Liver (tissue), 9 donors: ENCODE results near the gene GAS7. TPM values are rescaled to one million over a fixed set of nuclear protein-coding genes. Genes with fewer than 3 reads are reported as not detected.

Experiments
- DNase-seq: peaks from one replicate; pipeline ENCODE4 v3.0.0-alpha.2; 2017; ENCODE audit warnings: low spot score
- H3K27ac ChIP-seq, 2 donors: one replicate each; pipeline ENCODE4 v1.7.0; 2013; ENCODE audit warnings: inconsistent platforms in 2 of 2, low read length in 2 of 2, control low read depth in 1 of 2, low read depth in 1 of 2, mild to moderate bottlenecking in 1 of 2
- H3K27me3 ChIP-seq, 4 donors: one replicate each; pipeline versions ENCODE4 v1.6.1 to v1.7.0; 2013; ENCODE audit warnings: low read length in 3 of 4, inconsistent platforms in 1 of 4, mild to moderate bottlenecking in 1 of 4, moderate library complexity in 1 of 4; ENCODE audit not compliant: control insufficient read depth in 4 of 4, insufficient read depth in 4 of 4
- H3K36me3 ChIP-seq, 4 donors: one replicate each; pipeline versions ENCODE4 v1.6.1 to v1.7.0; 2013; ENCODE audit warnings: low read length in 3 of 4, mild to moderate bottlenecking in 3 of 4, low read depth in 1 of 4, moderate library complexity in 1 of 4; ENCODE audit not compliant: control insufficient read depth in 4 of 4, insufficient read depth in 3 of 4
- H3K4me1 ChIP-seq, 4 donors: one replicate each; pipeline versions ENCODE4 v1.6.1 to v1.7.0; 2013; ENCODE audit warnings: low read length in 3 of 4, mild to moderate bottlenecking in 3 of 4, moderate library complexity in 1 of 4; ENCODE audit not compliant: control insufficient read depth in 4 of 4, insufficient read depth in 4 of 4
- H3K4me3 ChIP-seq, 3 donors: one replicate each; pipeline versions ENCODE4 v1.6.1 to v1.7.0; 2013; ENCODE audit warnings: low read length in 3 of 3, control low read depth in 1 of 3, low read depth in 1 of 3, mild to moderate bottlenecking in 1 of 3
- H3K9ac ChIP-seq, 2 donors: one replicate each; pipeline ENCODE4 v1.7.0; 2013; ENCODE audit warnings: low read length in 2 of 2, mild to moderate bottlenecking in 2 of 2, moderate library complexity in 2 of 2, control low read depth in 1 of 2, low read depth in 1 of 2
- H3K9me3 ChIP-seq, 4 donors: one replicate each; pipeline versions ENCODE4 v1.6.1 to v1.7.0; 2013; ENCODE audit warnings: low read length in 3 of 4; ENCODE audit not compliant: control insufficient read depth in 4 of 4
- GABPA ChIP-seq, 2 donors: IDR thresholded peaks in 1 of 2; conservative IDR thresholded peaks in 1 of 2; 2 replicates each; pipeline ENCODE4 v1.6.1; 2016; ENCODE audit warnings: antibody characterized with exemption in 2 of 2, mild to moderate bottlenecking in 1 of 2, moderate library complexity in 1 of 2
- HNF4A ChIP-seq, 2 donors: conservative IDR thresholded peaks; 2 replicates each; pipeline ENCODE4 v1.6.1; 2016; ENCODE audit warnings: antibody characterized with exemption in 2 of 2, mild to moderate bottlenecking in 2 of 2
- MAX ChIP-seq: IDR thresholded peaks from 2 replicates; pipeline ENCODE4 v1.6.1; 2016; ENCODE audit warnings: antibody characterized with exemption
- RXRA ChIP-seq, 2 donors: IDR thresholded peaks; 2 replicates each; pipeline ENCODE4 v1.6.1; 2017 to 2018; ENCODE audit warnings: antibody characterized with exemption in 2 of 2, mild to moderate bottlenecking in 1 of 2
- SP1 ChIP-seq: IDR thresholded peaks from 2 replicates; pipeline ENCODE4 v1.6.1; 2018; ENCODE audit warnings: antibody characterized with exemption, mild to moderate bottlenecking
- TAF1 ChIP-seq: conservative IDR thresholded peaks from 2 replicates; pipeline ENCODE4 v1.6.1; 2016; ENCODE audit warnings: antibody characterized with exemption, mild to moderate bottlenecking
- WGBS: extraction: QIAGEN DNeasy Blood & Tissue Kit; methylation state at CpG from one replicate; pipeline ENCODE4 v1.1.7; 2013; 5-methylcytosine and 5-hydroxymethylcytosine counted together
- polyA plus RNA-seq, 2 donors: library from polyadenylated mRNA; stranded (reverse) in 1 of 2; unstranded in 1 of 2; fragments of 200-250 nt in 1 of 2; fragments of >200 nt in 1 of 2; fragmentation: Nextera tagmentation in 1 of 2; extraction: Ambion mirVana in 1 of 2; gene quantifications; one replicate each; pipeline versions ENCODE4 v1.2.1 to v1.2.3, GENCODE V29; 2013 to 2015
- total RNA-seq, 2 donors: library from RNA; depleted of rRNA; stranded (reverse); fragments of >200 nt; gene quantifications; one replicate each; pipeline ENCODE4 v1.2.3, GENCODE V29; 2014
- TF ChIP-seq, protein P1 (sequence below): fragments of 150-350 bp; IDR thresholded peaks from 2 replicates; pipeline ENCODE4 v1.5.1; 2017; ENCODE audit warnings: improper control_type of control experiment, low read depth, low read length; ENCODE audit not compliant: missing input control
- TF ChIP-seq, protein P2 (sequence below): IDR thresholded peaks from 2 replicates; pipeline ENCODE4 v1.6.1; 2016; ENCODE audit warnings: antibody characterized with exemption
- TF ChIP-seq, protein P3 (sequence below): IDR thresholded peaks from 2 replicates; pipeline ENCODE4 v1.6.1; 2016; ENCODE audit warnings: antibody characterized with exemption, mild to moderate bottlenecking
- donor health status: healthy.
- donor health status: healthy.
- donor health status: healthy.
- donor health status: healthy.
- donor health status: healthy.

Gene GAS7
- total and polyA plus RNA-seq, 4 donors, result 0.79 to 6.1 (median 2.5) TPM

DNA sequence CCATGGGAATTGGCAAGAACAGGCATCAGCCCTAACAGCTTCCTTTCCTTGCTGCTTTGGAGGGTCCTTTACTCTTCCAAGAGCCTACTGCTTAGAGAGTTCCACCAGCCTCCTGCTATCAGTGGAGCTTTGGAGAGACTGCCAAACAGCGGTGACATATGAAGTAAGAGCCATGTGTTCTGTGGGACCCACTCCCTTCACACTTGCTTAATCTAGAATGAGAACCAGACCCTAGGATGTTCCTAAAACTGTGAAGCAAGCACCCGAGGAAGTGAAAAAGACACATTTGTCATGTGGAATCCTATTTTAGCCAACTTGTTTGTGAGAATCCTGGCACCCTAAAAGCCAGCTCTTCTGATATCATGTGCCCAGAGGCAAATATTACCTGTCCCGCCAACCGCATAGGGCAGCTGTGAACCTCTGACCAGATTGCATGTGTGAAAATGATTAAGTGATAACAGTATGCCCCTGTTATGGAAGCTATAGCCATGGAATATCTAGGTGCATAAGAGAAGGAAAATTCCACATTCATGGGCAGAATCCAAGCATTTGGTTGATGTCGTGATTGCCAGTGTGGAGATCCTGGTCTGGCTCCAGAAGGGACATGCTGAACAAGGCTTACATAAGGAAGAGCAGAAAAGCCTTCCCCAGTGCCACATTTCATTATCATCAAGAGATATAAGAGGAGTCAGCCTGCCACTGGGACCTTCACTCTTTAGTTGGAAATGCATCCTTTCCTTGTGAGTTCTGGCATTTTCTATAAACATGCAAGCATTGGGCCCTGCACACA, 312.1 kb downstream of the GAS7 start:
- Histone ChIP-seq H3K4me3 (no peak overlapping the region), H3K4me1 (no peaks in the 10 kb centered on the region), H3K9me3 (peaks cover 0 to 11% (median 7%) of the 10 kb centered on the region in 4 donors), H3K9ac (no peak overlapping the region), H3K27ac (no peak overlapping the region), H3K36me3 (no peaks in the 10 kb centered on the region), H3K27me3 (no peaks in the 10 kb centered on the region)
- WGBS, result 85% methylated on average over 5 of the region's 5 CpGs
- TF ChIP-seq GABPA (IDR thresholded peaks at IDR 0.05 in 1 of 2, conservative IDR thresholded peaks at IDR 0.05 in 1 of 2), result no peak
- TF ChIP-seq SP1, result no peak
- no peak for TF ChIP-seq RXRA (IDR thresholded peaks at IDR 0.05)
- TF ChIP-seq MAX, result no peak
- TF ChIP-seq TAF1, result no peak
- no peak for TF ChIP-seq HNF4A (conservative IDR thresholded peaks at IDR 0.05)
- TF ChIP-seq, protein P1, sequence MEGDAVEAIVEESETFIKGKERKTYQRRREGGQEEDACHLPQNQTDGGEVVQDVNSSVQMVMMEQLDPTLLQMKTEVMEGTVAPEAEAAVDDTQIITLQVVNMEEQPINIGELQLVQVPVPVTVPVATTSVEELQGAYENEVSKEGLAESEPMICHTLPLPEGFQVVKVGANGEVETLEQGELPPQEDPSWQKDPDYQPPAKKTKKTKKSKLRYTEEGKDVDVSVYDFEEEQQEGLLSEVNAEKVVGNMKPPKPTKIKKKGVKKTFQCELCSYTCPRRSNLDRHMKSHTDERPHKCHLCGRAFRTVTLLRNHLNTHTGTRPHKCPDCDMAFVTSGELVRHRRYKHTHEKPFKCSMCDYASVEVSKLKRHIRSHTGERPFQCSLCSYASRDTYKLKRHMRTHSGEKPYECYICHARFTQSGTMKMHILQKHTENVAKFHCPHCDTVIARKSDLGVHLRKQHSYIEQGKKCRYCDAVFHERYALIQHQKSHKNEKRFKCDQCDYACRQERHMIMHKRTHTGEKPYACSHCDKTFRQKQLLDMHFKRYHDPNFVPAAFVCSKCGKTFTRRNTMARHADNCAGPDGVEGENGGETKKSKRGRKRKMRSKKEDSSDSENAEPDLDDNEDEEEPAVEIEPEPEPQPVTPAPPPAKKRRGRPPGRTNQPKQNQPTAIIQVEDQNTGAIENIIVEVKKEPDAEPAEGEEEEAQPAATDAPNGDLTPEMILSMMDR, result no peak
- TF ChIP-seq, protein P2, sequence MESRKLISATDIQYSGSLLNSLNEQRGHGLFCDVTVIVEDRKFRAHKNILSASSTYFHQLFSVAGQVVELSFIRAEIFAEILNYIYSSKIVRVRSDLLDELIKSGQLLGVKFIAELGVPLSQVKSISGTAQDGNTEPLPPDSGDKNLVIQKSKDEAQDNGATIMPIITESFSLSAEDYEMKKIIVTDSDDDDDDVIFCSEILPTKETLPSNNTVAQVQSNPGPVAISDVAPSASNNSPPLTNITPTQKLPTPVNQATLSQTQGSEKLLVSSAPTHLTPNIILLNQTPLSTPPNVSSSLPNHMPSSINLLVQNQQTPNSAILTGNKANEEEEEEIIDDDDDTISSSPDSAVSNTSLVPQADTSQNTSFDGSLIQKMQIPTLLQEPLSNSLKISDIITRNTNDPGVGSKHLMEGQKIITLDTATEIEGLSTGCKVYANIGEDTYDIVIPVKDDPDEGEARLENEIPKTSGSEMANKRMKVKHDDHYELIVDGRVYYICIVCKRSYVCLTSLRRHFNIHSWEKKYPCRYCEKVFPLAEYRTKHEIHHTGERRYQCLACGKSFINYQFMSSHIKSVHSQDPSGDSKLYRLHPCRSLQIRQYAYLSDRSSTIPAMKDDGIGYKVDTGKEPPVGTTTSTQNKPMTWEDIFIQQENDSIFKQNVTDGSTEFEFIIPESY, result no peak
- DNase-seq, result no peak

- Histone ChIP-seq H3K9me3 (peaks cover 0 to 11% (median 7%) of the 10 kb centered on the region in 4 donors), H3K36me3 (no peaks in the 10 kb centered on the region), H3K27ac (no peak overlapping the region), H3K27me3 (peaks cover 0 to 2% (median 0%) of the 10 kb centered on the region in 4 donors), H3K9ac (no peak overlapping the region), H3K4me3 (no peak overlapping the region), H3K4me1 (no peaks in the 10 kb centered on the region)
- no peak for TF ChIP-seq SP1
- TF ChIP-seq, protein P3, sequence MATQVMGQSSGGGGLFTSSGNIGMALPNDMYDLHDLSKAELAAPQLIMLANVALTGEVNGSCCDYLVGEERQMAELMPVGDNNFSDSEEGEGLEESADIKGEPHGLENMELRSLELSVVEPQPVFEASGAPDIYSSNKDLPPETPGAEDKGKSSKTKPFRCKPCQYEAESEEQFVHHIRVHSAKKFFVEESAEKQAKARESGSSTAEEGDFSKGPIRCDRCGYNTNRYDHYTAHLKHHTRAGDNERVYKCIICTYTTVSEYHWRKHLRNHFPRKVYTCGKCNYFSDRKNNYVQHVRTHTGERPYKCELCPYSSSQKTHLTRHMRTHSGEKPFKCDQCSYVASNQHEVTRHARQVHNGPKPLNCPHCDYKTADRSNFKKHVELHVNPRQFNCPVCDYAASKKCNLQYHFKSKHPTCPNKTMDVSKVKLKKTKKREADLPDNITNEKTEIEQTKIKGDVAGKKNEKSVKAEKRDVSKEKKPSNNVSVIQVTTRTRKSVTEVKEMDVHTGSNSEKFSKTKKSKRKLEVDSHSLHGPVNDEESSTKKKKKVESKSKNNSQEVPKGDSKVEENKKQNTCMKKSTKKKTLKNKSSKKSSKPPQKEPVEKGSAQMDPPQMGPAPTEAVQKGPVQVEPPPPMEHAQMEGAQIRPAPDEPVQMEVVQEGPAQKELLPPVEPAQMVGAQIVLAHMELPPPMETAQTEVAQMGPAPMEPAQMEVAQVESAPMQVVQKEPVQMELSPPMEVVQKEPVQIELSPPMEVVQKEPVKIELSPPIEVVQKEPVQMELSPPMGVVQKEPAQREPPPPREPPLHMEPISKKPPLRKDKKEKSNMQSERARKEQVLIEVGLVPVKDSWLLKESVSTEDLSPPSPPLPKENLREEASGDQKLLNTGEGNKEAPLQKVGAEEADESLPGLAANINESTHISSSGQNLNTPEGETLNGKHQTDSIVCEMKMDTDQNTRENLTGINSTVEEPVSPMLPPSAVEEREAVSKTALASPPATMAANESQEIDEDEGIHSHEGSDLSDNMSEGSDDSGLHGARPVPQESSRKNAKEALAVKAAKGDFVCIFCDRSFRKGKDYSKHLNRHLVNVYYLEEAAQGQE, result no peak
- DNase-seq, result no peak
Observed at GRCh38 chr17:9883451-9883850, 315.0 kb downstream of the GAS7 start.
